ENCODE measurements around the gene RABGAP1L. TPM values are rescaled to one million over a fixed set of nuclear protein-coding genes. Genes with fewer than 3 reads are reported as not detected.

RABGAP1L gene
- total and polyA plus RNA-seq, 2 of the 4 experiments (the other 2 are of a cell fraction): 7.9 to 26.7 TPM

DNA sequence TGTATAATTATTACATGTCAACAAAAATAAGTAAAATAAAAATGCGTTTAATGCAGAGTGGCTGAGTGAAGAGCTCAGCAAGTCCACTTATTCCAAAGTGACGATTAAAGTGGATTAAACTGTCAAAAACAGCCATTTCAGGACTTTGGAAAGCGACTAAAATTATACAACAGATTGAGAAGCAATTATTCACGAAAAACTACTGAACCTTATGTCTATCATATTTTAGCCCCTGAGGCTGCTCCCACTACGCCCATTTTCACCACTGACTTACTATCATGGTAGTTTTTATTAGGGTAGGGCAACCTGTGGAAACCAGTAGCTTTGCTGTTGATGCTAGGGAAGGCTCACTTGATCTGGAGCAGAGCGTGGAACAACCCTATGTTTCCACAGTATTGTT is 174.1 kb downstream of the RABGAP1L start:
- in situ Hi-C loops (cut with MboI; ENCODE audit: low sequenced_read_pairs): no loop called here
- ATAC-seq (ENCODE audit: low read depth): no peak
- Histone ChIP-seq H2BK5ac (ENCODE audit: low read depth, low read length, poor library complexity, severe bottlenecking) (no peak overlapping the region), H3K23ac (ENCODE audit: low read depth, low read length) (no peak overlapping the region), H2BK20ac (ENCODE audit: low read depth, low read length) (no peak overlapping the region), H4K20me1 (ENCODE audit: insufficient read depth, low read length) (no peaks in the 10 kb centered on the region), H3K4me2 (ENCODE audit: low read depth, low read length) (no peak overlapping the region), H3K27ac (ENCODE audit: insufficient read depth, low read length) (no peak overlapping the region), H3K4me3 (ENCODE audit: insufficient read depth, low read depth, low read length) (no peak overlapping the region), H4K5ac (ENCODE audit: low read depth, low read length) (no peak overlapping the region), H3K9ac (ENCODE audit: low read depth, low read length) (no peak overlapping the region), H2AK9ac (replicated peaks; ENCODE audit: low read depth, low read length, poor library complexity) (no peak overlapping the region), H2AFZ (replicated peaks; ENCODE audit: low read length, poor library complexity) (no peak overlapping the region), H4K8ac (ENCODE audit: low read depth in 2 of 2, low read length in 2 of 2) (no peak overlapping the region), H4K91ac (ENCODE audit: insufficient read depth, low read depth, low read length) (no peak overlapping the region), H3K27me3 (ENCODE audit: control insufficient read depth, insufficient read depth, low read length) (no peaks in the 10 kb centered on the region), H3K56ac (ENCODE audit: extremely low read depth, insufficient read depth, low read length) (no peak overlapping the region), H3K9me3 (ENCODE audit: control insufficient read depth, insufficient read depth, low read length) (no peaks in the 10 kb centered on the region), H2BK120ac (ENCODE audit: low read depth, low read length) (no peak overlapping the region), H2BK15ac (ENCODE audit: low read depth, low read length) (no peak overlapping the region), H3K4me1 (ENCODE audit: control insufficient read depth, insufficient read depth, low read length) (no peaks in the 10 kb centered on the region), H3K14ac (replicated peaks; ENCODE audit: low read depth, low read length) (no peak overlapping the region), H3K36me3 (ENCODE audit: control insufficient read depth, insufficient read depth, low read length) (no peaks in the 10 kb centered on the region), H3K9me1 (ENCODE audit: insufficient read depth, low read length) (no peaks in the 10 kb centered on the region), H3K18ac (ENCODE audit: low read depth, low read length) (no peak overlapping the region), H3K4ac (ENCODE audit: low read depth, low read length) (no peak overlapping the region), H3K79me1 (ENCODE audit: low read depth in 1 of 2, low read length in 2 of 2) (no peaks in the 10 kb centered on the region), H2AK5ac (ENCODE audit: low read depth, low read length) (no peak overlapping the region)
- ChIA-PET POLR2A (ENCODE audit: unreplicated experiment) (no interaction called here), CTCF (interaction anchor here (1.8 kb wide), 1 partner anchor 71 kb away, joined by 3 read pairs; no protein-coding TSS in a partner anchor)
- no CpG with 5 or more reads among the region's 6 CpGs for WGBS, 2 experiments (ENCODE audit: extremely low coverage in 2 of 2, insufficient read length in 1 of 2)
- intact Hi-C loops (cut with micrococcal nuclease): no loop called here
- DNase-seq: no peak
- TF ChIP-seq POLR2A (IDR thresholded peaks at IDR 0.05; ENCODE audit: low read depth, low read length) (no peak), ELK1 (IDR thresholded peaks at IDR 0.05; ENCODE audit: borderline replicate concordance, low read depth, low read length) (no peak)
- BruUV-seq (replicated peaks): no TSS peak
- dilution Hi-C loops (cut with HindIII; ENCODE audit: low sequenced_read_pairs, unreplicated experiment): no loop called here
